HG03571 (cell line): ENCODE results near the gene ITGAE.
A peak's percentile ranks its signal among the peaks of the same experiment; 100 is the strongest.

ENCODE experiments used
- ATAC-seq: cut with Tn5 transposase; IDR thresholded peaks from one replicate; pipeline ENCODE4 v1.9.1; 2021; ENCODE audit not compliant: unreplicated experiment

ITGAE gene

DNA sequence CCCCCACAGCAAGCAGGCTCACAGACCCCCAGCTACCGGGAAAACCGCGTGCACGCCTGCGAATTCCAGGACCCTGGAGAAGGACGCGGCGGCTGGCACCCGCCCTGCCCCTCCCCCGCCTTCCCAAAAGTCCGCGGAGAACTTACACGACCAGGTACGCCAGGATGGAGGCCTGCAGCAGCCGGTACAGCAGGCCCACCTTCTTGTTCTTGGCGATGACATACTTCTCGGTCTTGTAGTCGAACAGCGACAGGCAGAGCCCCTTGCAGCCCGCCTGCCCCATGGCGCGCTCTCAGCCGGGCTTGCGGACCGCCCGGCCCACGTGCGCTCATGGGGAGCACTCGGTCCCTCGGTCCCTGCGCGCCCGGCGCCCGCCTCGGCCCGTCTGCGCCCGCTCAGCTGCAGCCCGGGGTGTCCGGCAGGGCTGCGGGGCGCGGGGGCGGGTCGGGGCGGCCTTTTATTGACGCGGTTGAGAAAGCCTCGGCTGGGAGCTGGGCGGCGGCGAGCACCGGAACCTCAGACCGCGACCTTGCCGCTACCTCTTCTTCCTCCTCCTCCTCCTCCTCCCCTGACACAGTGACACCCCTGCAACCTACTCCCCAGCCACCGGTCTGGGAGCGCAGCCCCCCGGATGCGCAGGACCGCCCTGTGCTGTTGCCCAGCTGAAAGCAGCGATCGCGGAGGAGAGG lies 105.1 kb downstream of the ITGAE start, which contains the start of gene P2RX5:
TSS of gene P2RX5 (minus strand) at position 433 of the 689 bp plus-strand sequence. CDS start at position 283, 150 bp downstream.
- ATAC-seq = no peak

DNA sequence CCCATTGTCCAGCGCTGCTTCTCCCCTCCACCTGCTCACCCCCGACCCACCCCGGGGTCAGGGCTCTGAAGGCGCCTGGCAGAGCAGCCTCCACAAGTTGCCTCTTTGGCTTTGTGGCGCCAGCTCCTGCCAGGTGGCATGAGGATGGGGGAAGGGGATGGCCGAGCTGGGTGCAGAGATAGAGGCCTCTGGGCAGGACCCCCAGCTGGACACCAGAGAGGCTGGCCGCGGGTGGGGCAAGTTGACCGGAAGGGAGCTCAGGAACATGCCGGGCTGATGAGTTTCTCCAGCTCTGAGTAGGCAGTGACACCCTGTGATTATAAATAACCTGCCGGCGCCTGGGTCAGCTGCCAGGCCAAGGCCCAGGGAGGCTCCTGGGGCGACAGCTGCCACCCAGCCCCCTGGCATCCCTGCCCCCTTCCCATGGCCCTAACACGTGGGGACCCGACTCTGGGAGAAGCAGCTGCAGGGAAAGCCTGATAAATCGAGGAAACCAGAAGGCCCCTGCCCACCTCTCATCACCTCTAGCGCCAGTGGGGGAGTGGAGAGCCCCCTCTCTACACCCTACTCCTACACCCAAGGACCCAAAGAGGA lies 105.8 kb downstream of the ITGAE start:
- no peak for ATAC-seq

DNA sequence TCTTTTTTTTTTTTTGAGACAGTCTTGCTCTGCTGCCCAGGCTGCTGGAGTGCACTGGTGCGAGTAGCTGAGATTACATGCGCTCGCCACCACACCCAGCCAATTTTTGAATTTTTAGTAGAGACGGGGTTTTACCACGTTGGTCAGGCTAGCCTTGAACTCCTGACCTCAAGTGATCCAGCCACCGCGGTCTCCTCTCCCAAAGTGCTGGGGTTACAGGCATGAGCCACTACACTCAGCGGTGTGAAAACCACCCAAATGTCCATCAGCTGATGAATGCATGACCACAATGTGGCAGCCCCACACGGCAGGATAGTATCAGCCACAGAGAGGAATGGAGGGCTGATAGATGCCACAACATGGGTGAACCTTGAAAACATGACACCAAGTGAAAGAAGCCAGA lies 107.2 kb downstream of the ITGAE start:
- ATAC-seq = peak; percentile 47

DNA sequence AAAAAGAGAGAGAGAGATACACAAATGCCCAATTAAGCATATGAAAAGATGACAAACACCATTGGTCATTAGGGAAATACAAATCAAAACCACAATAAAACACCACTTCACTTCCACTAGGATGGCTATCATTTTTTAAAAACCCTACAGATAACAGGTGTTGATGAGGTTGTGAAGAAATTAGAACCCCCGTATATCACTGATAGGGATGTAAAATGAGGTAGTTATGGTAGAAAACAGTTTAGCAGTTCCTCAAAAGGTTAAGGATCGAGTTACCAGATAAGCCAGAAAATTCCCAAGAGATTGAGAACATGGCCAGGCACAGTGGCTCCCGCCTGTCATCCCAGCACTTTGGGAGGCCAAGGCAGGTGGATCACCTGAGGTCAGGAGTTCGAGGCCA lies 107.8 kb downstream of the ITGAE start:
- no peak for ATAC-seq

DNA sequence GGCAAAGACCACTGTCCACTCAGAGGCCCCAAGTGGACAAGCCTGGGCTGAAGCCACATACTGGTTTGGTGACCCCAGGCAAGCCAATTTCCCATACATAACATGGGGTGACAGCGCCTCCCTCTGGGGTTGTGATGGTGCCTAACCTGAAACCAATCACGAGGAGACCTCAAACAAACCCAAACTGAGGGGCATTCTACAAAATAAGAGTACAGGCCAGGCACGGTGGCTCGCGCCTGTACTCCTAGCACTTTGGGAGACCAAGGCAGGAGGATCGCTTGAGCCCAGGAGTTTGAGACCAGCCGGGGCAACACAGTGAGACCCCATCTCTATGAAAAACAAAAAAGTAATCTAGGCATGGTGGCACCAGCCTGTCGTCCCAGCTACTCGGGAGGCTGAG lies 108.6 kb downstream of the ITGAE start:
- no peak for ATAC-seq

- no peak for ATAC-seq
Observed at GRCh38 chr17:3691617-3692067, 109.3 kb downstream of the ITGAE start.

GRCh38 chr17:3690094-3690715 lies 110.8 kb downstream of the ITGAE start:
- no peak for ATAC-seq

DNA sequence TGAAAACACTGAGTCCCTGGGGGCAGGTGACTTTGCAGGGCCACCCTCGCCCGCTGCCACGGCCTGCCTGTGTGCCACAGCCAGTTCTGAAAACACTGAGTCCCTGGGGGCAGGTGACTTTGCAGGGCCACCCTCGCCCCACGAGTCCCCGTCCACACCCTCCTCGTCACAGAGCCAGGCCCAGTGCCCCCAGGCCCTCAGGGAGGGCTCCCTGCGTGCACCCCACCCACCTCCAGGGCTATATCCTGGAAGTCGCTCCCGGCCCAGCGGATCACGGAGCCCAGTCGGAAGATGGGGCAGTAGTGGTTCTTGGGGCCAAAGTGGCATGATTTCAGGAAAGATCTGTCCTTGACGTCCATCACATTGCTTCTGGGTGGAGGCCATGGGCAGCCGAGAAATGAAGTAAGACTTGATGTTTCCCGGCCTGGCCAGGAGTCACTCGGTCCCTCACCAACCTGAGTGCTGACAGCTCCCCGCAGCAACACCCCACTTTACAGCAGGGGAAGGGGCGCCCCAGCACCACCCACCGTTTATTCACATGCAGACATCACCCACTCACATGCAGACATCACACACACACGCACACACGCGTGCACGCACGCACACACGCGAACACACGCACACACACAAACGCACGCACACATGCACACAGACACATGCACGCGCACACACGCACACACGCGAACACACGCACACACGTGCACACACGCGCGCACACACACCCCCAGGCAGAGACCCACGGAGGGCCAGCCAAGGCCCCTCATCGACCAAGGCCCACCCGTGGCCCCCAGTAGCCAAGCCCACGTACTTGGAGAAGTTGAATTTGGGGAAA lies 111.5 kb downstream of the ITGAE start:
- ATAC-seq = no peak

DNA sequence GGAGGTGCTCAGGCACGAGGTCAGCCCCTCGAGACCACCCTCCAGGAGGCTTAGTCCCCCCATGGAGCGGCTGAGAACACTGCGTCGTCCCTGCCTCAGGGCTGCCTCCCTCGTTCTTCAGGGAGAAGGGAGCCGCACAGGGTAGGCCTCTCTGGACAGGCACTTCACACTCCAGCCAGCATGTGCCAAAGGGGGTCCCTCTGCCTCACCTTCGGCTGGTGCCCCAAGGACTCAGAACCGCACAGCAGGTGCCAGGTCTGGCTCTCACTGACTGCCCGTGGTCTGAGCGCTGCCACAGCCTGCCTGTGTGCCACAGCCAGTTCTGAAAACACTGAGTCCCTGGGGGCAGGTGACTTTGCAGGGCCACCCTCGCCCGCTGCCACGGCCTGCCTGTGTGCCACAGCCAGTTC lies 112.1 kb downstream of the ITGAE start:
- ATAC-seq = no peak

- ATAC-seq = no peak
Observed at GRCh38 chr17:3688027-3688553, 112.9 kb downstream of the ITGAE start.

- ATAC-seq = no peak
Observed at GRCh38 chr17:3685174-3685573, 115.8 kb downstream of the ITGAE start.

- ATAC-seq = peak; percentile 58
Observed at GRCh38 chr17:3683054-3683511, 117.9 kb downstream of the ITGAE start.

- no peak for ATAC-seq
Observed at GRCh38 chr17:3682033-3682432, 119.0 kb downstream of the ITGAE start.

DNA sequence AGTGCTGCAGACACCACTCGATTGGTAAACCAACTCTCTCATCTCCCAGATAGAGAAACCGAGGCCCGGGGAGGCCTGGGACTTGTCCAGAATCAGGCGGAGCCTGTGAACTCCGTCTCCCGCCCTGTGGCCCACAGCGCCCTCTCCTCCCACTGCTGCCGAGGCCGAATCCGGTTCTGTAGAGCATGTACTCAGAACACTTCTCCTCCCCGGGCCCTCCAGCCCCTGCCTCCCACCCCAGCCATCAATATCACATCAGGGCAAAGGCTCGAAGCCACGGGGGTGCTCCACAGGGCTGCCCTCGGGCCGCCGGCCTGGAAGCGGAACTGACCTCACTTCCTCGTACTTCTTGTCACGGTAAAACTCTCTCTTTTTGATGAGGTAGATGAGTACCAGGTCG lies 119.4 kb downstream of the ITGAE start:
- ATAC-seq = no peak

DNA sequence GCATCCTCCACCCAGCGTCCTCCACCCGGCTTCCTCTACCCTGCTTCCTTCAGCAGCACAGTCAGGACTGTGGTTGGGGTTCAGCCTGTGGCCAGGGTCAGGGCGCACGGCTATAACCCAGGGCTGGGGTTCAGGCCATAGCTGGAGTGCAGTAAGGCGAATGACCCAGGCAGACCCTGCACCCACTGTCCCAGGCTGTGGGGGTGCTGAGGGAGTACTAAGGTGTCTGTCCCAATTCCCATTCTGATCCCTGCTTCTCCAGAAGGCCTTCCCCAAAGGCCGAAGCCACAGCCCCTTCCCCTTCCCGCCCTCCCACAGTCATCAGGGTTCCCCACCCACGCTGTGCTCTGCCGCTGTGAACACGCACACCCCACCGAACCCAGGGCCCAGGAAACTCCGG lies 119.9 kb downstream of the ITGAE start:
- no peak for ATAC-seq

DNA sequence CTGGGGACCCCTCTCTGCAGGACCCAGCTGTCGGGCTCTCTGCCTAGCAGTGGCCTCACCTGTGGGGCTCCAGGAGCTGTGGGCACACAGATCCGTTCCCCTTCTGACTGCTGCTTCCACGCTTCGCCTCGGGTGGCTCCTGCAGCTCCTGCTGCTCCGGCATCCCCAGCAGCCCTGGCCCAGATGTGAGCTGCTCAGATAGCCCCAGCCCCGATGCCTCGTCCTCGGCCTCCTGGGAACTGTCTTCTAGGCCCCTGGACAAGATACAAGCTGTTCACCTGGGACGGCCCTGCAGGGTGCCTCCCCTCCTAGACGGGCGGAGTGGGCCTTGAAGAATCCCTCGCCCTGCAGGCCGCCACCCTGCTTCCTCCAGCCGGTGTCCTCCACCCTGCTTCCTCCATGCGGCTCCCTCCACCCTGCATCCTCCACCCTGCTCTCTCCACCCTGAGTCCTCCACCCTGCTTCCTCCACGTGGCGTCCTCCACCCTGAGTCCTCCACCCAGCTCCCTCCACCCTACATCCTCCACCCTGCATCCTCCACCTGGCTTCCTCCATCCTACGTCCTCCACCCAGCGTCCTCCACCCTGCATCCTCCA lies 121.4 kb downstream of the ITGAE start:
- no peak for ATAC-seq

- no peak for ATAC-seq
Observed at GRCh38 chr17:3678821-3679530, 122.0 kb downstream of the ITGAE start.

GRCh38 chr17:3678095-3678820 lies 122.7 kb downstream of the ITGAE start:
- ATAC-seq = no peak

GRCh38 chr17:3675886-3676285 lies 125.1 kb downstream of the ITGAE start:
- no peak for ATAC-seq
